ENCODE data around the gene FASTK.
A peak's percentile ranks its signal among the peaks of the same experiment; 100 is the strongest.

Gene FASTK

GRCh38 chr7:151117565-151117964 is 37.0 kb upstream of the FASTK start:
- no peak for DNase-seq (ENCODE audit: low spot score)

DNA sequence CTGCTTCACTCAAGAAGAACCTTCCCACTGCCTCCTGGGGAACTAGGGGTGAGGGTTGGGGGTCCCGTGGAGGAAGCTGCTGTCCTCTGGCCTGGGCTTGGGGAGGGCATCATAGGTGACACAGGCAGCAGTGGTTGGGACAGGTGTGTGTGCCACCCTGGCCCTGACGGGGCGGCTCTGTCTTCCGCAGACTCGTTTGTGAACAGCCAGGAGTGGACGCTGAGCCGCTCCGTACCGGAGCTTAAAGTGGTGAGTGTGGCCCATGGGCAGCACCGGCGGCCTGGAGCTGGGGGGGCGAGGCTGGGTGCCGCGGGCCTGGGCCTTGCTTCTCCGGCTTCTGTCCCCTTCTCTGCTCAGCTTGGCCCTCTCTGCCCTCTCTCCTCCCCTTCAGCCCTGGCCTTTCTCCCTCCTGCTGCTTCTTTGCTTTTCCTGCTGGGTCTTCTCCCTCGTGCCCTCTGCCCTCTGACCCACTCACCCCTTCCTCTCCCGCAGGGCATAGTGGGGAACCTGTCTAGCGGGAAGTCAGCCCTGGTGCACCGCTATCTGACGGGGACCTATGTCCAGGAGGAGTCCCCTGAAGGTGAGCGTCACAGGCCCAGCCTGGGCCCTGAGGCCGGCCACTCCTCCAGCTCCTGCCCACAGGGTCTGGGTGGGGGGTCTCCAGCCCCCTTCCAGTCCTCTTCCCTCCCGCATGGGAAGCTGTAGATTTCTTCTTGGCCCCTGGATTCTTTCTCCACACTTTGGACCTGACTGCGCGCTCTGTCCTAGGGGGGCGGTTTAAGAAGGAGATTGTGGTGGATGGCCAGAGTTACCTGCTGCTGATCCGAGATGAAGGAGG is 36.2 kb upstream of the FASTK start:
- DNase-seq (ENCODE audit: low spot score), result no peak

DNA sequence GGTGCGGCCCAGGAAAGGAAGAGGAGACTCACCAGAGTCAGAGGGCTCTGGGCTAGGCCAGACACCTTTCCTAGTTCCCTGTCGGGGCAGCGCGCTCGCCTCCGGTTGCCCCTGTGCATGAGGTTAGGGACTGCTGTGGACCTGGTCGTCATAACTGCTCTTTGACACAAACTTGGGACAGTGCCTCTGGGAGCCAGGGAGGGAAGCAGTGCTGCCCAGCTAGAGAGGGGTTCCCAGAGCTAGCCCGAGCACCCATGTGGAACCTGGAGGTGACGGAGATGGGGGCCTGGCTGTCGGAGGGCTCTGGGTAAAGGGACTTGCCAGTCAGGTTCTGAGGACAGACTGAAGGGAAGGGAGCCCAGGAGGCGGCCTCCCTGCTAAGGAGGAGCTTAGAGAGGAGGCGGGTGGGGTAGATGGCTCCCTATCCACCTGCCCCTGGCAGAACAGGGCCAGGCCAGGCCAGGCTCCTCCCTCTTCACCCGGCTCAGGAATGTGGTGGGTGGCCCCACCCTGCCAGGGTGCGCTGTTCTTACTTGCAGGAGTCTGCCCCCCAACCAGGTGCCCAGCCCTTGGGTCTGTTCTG is 35.3 kb upstream of the FASTK start:
- DNase-seq (ENCODE audit: low spot score), result no peak

DNA sequence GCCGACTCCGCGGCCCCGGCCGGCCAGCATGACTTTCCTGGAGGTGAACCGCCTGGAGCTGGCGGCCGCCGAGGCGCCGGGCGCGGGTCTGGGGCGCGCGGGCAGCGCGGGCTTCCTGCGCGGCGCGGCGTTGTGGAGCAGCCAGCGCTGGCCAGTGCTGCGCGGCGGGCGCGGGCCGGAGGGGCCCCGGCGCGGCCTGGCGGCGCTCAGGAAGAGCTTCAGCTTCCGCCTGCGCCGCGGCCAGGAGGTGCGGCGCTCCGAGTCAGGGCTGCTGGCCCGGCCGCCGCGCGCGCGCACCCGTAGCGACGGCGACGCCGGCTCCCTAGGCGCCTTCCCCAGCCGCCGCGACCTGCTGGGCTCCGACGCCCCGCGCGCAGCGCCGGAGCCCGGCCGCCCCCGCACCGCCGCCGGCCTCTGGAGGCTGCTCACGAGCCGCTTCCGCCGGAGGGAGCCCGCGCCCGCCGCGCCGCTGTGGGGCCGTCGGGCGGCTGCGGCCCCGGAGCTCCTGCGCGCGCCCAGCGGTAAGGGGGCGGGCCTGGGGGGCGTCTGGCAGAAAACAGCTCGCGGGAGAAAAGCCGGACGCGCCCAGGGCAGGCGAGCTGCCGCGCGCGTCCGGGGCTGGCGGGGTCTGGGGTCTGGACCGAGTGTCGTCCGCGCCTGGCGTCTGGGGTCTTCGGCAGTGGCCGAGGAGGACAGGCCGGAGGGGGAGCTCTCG is 34.7 kb upstream of the FASTK start:
- DNase-seq (ENCODE audit: low spot score), result peak; percentile 13

- DNase-seq (ENCODE audit: low spot score), result no peak
These were observed 33.8 kb upstream of the FASTK start for GRCh38 chr7:151114151-151115090.

- no peak for DNase-seq (ENCODE audit: low spot score)
These were observed 32.9 kb upstream of the FASTK start for GRCh38 chr7:151113344-151114150.

GRCh38 chr7:151110941-151111645 is 30.5 kb upstream of the FASTK start:
- peak; percentile 73 for DNase-seq (ENCODE audit: low spot score)

DNA sequence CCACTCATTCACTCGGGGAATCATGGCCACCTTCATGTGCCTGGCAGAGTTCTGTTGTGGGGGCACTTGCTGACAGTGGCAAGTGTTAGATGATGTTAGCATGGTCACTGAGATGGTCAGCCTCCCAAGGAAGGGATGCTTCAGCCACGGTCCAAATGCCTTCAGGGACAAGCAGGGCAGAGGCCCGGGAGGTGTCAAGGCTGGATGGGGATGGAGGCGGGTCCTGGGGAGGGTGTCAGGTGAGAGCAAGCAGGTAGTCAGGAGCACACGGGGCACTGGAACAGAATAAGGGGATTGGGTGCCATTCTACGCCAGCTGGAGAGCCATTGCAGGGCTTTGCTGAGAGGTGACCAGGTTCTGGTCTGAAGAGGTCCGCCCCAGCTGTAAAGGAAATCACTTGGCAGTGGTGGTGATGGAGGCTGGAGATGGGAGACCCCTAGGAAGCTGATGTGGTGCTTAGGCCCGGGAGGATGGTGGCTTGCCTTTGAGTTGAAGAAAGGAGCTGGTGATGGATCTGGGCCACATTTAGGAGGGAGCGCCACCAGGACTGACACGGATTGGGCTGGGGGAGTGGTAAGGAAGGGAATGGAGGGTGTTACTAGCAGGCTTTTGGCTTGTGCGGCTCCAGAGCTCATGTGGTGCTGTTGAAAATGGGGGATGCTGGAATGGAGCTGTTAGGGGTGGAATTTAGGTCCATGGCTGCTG is 29.8 kb upstream of the FASTK start:
- DNase-seq (ENCODE audit: low spot score), result no peak

- no peak for DNase-seq (ENCODE audit: low spot score)
These were observed 28.8 kb upstream of the FASTK start for GRCh38 chr7:151109094-151110048.

DNA sequence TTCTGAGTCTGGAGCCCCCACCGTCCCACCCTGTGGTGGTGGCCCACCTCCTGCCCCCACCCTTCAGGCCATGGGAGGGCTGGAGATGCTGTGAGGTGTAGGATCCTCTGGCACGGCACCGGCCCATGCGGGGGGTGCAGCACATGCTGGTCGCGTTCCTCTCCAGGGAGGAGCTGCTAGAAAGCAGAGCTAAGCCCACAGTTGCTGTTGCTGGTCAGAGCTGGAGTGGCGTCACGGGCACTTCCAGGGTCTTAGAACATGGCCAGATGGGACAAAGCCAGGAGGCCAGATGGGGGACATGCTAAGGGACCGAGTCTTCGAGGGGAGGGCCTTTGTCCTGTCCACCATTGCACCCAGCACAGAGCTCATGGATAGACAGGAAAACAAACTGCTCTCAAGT is 27.3 kb upstream of the FASTK start:
- no peak for DNase-seq (ENCODE audit: low spot score)

GRCh38 chr7:151104411-151105235 is 24.0 kb upstream of the FASTK start:
- no peak for DNase-seq (ENCODE audit: low spot score)

DNA sequence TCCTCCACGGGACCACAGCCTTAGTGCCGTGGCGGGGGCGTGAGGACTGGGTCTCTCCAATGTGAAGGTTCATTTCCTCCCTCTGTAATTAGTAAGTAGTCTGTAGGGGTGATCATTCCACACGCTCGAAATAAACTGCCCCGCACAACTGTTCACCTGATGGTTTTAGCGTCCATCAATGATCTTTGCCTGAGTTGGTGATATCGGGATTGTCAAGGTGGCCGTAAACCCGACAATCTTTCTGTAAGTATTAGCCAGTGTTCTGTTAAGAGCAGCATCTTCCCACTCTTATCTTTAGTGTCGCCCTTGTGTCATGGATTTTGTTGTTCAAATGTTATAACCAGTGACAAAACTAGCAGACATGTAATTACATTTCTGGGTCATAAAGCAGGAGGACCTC is 23.4 kb upstream of the FASTK start:
- DNase-seq (ENCODE audit: low spot score), result no peak

GRCh38 chr7:151102991-151103390 is 22.4 kb upstream of the FASTK start:
- no peak for DNase-seq (ENCODE audit: low spot score)

GRCh38 chr7:151101621-151102396 is 21.2 kb upstream of the FASTK start:
- no peak for DNase-seq (ENCODE audit: low spot score)

GRCh38 chr7:151100921-151101320 is 20.3 kb upstream of the FASTK start:
- no peak for DNase-seq (ENCODE audit: low spot score)

- DNase-seq (ENCODE audit: low spot score), result no peak
These were observed 19.0 kb upstream of the FASTK start for GRCh38 chr7:151099486-151100211.
